Skeletal muscle cell (primary cell): ENCODE measurements around the gene ITPK1.

Experiments used
- DNase-seq: peaks from one replicate; pipeline ENCODE4 v3.0.0-alpha.2; 2010; ENCODE audit warnings: low read depth
- H3K4me3 ChIP-seq: 2 replicates; pipeline ENCODE4 v1.5.1; 2011; ENCODE audit warnings: low read depth, mild to moderate bottlenecking, control low read depth, low read length, moderate library complexity

ITPK1 gene

GRCh38 chr14:93034671-93034994 lies 81.1 kb downstream of the ITPK1 start:
- DNase-seq: no peak
- H3K4me3 ChIP-seq: no peak overlapping the region

- no peak overlapping the region for H3K4me3 ChIP-seq
- no peak for DNase-seq
These were observed 81.6 kb downstream of the ITPK1 start for GRCh38 chr14:93033983-93034670.

GRCh38 chr14:93033084-93033982 lies 82.4 kb downstream of the ITPK1 start:
- DNase-seq: no peak
- no peak overlapping the region for H3K4me3 ChIP-seq

- H3K4me3 ChIP-seq: no peak overlapping the region
- no peak for DNase-seq
These were observed 83.2 kb downstream of the ITPK1 start for GRCh38 chr14:93032421-93032936.

- H3K4me3 ChIP-seq: no peak overlapping the region
These were observed 84.0 kb downstream of the ITPK1 start for GRCh38 chr14:93031505-93032315.

GRCh38 chr14:93030761-93031160 lies 85.0 kb downstream of the ITPK1 start:
- H3K4me3 ChIP-seq: no peak overlapping the region
- no peak for DNase-seq

More at GRCh38 chr14:93031505-93032315, 84.0 kb downstream of the ITPK1 start:
- no peak for DNase-seq

- DNase-seq: no peak
- H3K4me3 ChIP-seq: no peak overlapping the region
These were observed 85.7 kb downstream of the ITPK1 start for GRCh38 chr14:93029911-93030508.

GRCh38 chr14:93029417-93029816 lies 86.3 kb downstream of the ITPK1 start:
- no peak overlapping the region for H3K4me3 ChIP-seq
- no peak for DNase-seq

GRCh38 chr14:93028724-93029076 lies 87.0 kb downstream of the ITPK1 start:
- DNase-seq: no peak
- H3K4me3 ChIP-seq: no peak overlapping the region

- no peak overlapping the region for H3K4me3 ChIP-seq
- DNase-seq: no peak
These were observed 87.7 kb downstream of the ITPK1 start for GRCh38 chr14:93027810-93028723.

GRCh38 chr14:93026339-93026738 lies 89.4 kb downstream of the ITPK1 start:
- DNase-seq: no peak
- no peak overlapping the region for H3K4me3 ChIP-seq

- no peak overlapping the region for H3K4me3 ChIP-seq
- DNase-seq: no peak
These were observed 90.7 kb downstream of the ITPK1 start for GRCh38 chr14:93025055-93025454.

- H3K4me3 ChIP-seq: no peak overlapping the region
- DNase-seq: no peak
These were observed 91.2 kb downstream of the ITPK1 start for GRCh38 chr14:93024493-93024892.

- DNase-seq: no peak
These were observed 91.8 kb downstream of the ITPK1 start for GRCh38 chr14:93023802-93024434.

GRCh38 chr14:93023039-93023438 lies 92.7 kb downstream of the ITPK1 start:
- no peak for DNase-seq
- H3K4me3 ChIP-seq: no peak overlapping the region

More at GRCh38 chr14:93023802-93024434, 91.8 kb downstream of the ITPK1 start:
- H3K4me3 ChIP-seq: no peak overlapping the region

GRCh38 chr14:93019970-93020369 lies 95.8 kb downstream of the ITPK1 start:
- no peak for DNase-seq
- H3K4me3 ChIP-seq: no peak overlapping the region

- no peak overlapping the region for H3K4me3 ChIP-seq
- DNase-seq: no peak
These were observed 96.3 kb downstream of the ITPK1 start for GRCh38 chr14:93019367-93019843.

- no peak overlapping the region for H3K4me3 ChIP-seq
- no peak for DNase-seq
These were observed 97.4 kb downstream of the ITPK1 start for GRCh38 chr14:93018366-93018765.
